Measurements from ENCODE around the gene NTHL1. TPM values are rescaled to one million over a fixed set of nuclear protein-coding genes. Genes with fewer than 3 reads are reported as not detected.

The NTHL1 gene
- total RNA-seq, 1 experiment from 2014 or later: 32.8 TPM

DNA sequence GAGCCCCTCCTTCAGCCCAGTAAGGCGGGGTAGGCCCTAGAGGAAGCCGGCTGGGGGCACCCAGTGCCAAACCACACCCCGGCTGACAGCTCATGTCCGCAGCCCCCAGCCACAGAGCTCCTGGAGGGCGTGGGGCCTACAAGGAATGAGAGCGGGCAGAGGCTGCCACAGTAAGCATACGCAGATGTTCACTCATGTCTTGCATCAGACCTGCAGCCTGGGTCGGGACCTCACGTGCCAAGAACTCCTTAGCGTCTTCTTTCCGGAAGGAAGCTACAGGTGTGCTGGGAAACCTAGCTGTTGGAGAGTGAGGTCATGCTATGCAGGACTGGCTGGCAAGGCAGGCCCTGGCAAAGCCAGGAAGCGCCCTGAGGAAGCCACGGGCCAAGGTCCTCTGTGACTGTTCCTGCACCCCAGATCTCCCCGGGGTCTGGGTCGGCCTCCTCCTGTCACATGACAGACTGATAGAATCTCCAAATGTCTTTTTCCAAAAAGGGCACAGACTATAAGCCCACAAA is 39.6 kb downstream of the NTHL1 start:
- Mint-ChIP-seq H3K27me3 (ENCODE audit: unreplicated experiment) (no peaks in the 10 kb centered on the region), H3K9me3 (ENCODE audit: low read depth, unreplicated experiment) (no peaks in the 10 kb centered on the region), H3K4me3 (ENCODE audit: low read depth, unreplicated experiment) (peak overlapping the region; percentile 89), H3K4me1 (ENCODE audit: low read depth, unreplicated experiment) (peaks cover 38% of the 10 kb centered on the region), H3K27ac (ENCODE audit: unreplicated experiment) (peak overlapping the region; percentile 40), H3K36me3 (ENCODE audit: insufficient read depth, unreplicated experiment) (peaks cover 44% of the 10 kb centered on the region)
- BruUV-seq (replicated peaks): TSS peak; percentile 78
- intact Hi-C loops (cut with micrococcal nuclease; ENCODE audit: unreplicated experiment): no loop called here
- DNase-seq: peak; percentile 66
- TF ChIP-seq, protein P1, sequence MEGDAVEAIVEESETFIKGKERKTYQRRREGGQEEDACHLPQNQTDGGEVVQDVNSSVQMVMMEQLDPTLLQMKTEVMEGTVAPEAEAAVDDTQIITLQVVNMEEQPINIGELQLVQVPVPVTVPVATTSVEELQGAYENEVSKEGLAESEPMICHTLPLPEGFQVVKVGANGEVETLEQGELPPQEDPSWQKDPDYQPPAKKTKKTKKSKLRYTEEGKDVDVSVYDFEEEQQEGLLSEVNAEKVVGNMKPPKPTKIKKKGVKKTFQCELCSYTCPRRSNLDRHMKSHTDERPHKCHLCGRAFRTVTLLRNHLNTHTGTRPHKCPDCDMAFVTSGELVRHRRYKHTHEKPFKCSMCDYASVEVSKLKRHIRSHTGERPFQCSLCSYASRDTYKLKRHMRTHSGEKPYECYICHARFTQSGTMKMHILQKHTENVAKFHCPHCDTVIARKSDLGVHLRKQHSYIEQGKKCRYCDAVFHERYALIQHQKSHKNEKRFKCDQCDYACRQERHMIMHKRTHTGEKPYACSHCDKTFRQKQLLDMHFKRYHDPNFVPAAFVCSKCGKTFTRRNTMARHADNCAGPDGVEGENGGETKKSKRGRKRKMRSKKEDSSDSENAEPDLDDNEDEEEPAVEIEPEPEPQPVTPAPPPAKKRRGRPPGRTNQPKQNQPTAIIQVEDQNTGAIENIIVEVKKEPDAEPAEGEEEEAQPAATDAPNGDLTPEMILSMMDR (IDR thresholded peaks at IDR 0.05; ENCODE audit: unreplicated experiment): no peak
- CTCF ChIA-PET: interaction anchor here (0.7 to 1.6 kb wide), 6 partner anchors 13 to 140 kb away, joined by 3 to 6 read pairs (median 4); partner anchors contain the start of genes RAB26 and RPS2

DNA sequence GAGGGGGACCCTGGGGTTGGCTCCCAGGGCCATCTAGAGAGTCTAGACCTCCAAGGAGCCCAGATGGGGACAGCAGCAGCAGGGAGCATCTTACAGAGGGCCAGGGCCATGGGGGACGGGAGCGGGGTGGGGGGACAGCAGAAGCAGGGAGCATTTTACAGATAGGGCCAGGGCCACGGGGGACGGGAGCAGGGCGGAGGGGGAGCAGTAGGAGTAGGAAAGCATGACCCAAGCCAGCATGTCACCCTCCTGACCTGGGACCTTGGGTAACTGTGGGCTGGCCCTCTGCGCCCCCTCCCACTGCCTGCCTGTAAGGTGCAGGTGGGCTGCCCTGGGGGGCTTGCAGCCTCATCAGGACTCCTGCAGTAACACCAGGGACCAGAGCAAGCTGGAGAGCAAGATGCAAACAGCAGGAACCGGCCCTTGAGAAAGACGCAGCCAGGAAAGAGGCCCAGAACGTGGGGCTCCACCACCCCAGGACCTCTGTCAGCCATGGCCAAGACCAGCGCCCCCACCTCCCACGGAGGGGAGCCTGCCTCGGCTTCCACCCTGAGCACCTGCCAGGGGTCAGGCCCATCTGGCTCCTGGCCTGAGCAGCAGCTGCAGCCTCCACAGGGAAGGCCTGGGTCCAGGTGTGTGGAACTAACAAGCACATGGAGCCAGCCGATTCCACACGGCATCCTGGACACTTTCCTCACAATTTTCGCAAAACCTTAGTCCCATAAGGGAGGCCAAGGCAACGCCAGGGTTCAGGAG is 40.4 kb downstream of the NTHL1 start:
- no TSS peak for BruUV-seq (replicated peaks)
- H3K27me3 Mint-ChIP-seq (ENCODE audit: unreplicated experiment): no peaks in the 10 kb centered on the region
- no peaks in the 10 kb centered on the region for H3K9me3 Mint-ChIP-seq (ENCODE audit: low read depth, unreplicated experiment)
- DNase-seq: no peak
- peak overlapping the region; percentile 40 for H3K27ac Mint-ChIP-seq (ENCODE audit: unreplicated experiment)
- peaks cover 45% of the 10 kb centered on the region for H3K36me3 Mint-ChIP-seq (ENCODE audit: insufficient read depth, unreplicated experiment)
- CTCF ChIA-PET: interaction anchor here (1.1 to 1.6 kb wide), 3 partner anchors 26 to 133 kb away, joined by 3 to 6 read pairs (median 3); partner anchors contain the start of gene RPS2
- H3K4me3 Mint-ChIP-seq (ENCODE audit: low read depth, unreplicated experiment): peak overlapping the region; percentile 89
- intact Hi-C loops (cut with micrococcal nuclease; ENCODE audit: unreplicated experiment): no loop called here
- H3K4me1 Mint-ChIP-seq (ENCODE audit: low read depth, unreplicated experiment): peaks cover 38% of the 10 kb centered on the region
- TF ChIP-seq, protein P1 (IDR thresholded peaks at IDR 0.05; ENCODE audit: unreplicated experiment): no peak

DNA sequence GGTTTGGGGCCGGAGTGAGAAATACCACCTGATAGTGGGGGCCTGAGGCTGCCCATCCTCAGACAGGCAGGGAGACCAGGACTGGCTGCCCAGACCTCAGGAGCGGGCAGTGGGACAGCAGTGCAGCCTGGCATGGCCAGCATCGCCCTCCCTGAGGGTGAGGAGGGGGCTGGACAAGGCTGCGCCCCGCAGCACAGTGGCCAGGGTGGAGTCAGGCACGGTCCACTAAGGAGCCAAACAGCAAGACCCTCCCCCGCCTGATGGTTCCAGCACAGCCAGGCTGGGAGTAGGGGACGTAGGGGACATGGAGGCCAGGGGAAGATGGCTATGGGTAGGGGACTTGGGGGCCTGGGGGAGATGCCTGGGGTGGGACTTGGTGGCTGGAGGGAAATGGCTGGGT is 41.3 kb downstream of the NTHL1 start:
- TF ChIP-seq, protein P1 (IDR thresholded peaks at IDR 0.05; ENCODE audit: unreplicated experiment): no peak
- no peak for DNase-seq
- intact Hi-C loops (cut with micrococcal nuclease; ENCODE audit: unreplicated experiment): no loop called here
- peak overlapping the region; percentile 10 for H3K27ac Mint-ChIP-seq (ENCODE audit: unreplicated experiment)
- peaks cover 38% of the 10 kb centered on the region for H3K4me1 Mint-ChIP-seq (ENCODE audit: low read depth, unreplicated experiment)
- peak overlapping the region; percentile 89 for H3K4me3 Mint-ChIP-seq (ENCODE audit: low read depth, unreplicated experiment)
- no peaks in the 10 kb centered on the region for H3K9me3 Mint-ChIP-seq (ENCODE audit: low read depth, unreplicated experiment)
- peaks cover 48% of the 10 kb centered on the region for H3K36me3 Mint-ChIP-seq (ENCODE audit: insufficient read depth, unreplicated experiment)
- CTCF ChIA-PET: no interaction called here
- BruUV-seq (replicated peaks): no TSS peak
- no peaks in the 10 kb centered on the region for H3K27me3 Mint-ChIP-seq (ENCODE audit: unreplicated experiment)

DNA sequence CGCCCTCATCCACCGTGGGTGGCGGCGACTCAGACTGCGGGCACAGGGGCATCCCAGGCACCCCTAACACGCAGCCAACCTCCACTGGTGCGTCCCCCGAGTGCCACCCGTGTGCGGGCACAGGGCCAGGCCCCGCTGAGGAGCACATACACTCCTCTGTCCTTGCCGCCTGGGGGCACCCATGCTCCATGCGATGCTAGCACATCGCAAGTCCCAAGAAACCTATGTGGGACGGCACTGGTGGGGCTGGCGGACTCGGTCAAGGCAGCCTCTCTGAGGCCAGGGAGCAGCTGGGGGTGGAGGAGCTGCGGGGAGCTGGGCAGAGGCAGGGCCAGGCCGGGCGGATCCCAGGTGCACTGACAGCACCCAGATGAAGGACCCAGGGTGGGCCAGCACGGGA is 42.0 kb downstream of the NTHL1 start:
- H3K4me3 Mint-ChIP-seq (ENCODE audit: low read depth, unreplicated experiment): peak overlapping the region; percentile 89

More for the DNA sequence above, 42.0 kb downstream of the NTHL1 start:
- no peaks in the 10 kb centered on the region for H3K27me3 Mint-ChIP-seq (ENCODE audit: unreplicated experiment)
- no peak for DNase-seq
- H3K36me3 Mint-ChIP-seq (ENCODE audit: insufficient read depth, unreplicated experiment): peaks cover 53% of the 10 kb centered on the region
- CTCF ChIA-PET: no interaction called here
- intact Hi-C loops (cut with micrococcal nuclease; ENCODE audit: unreplicated experiment): no loop called here
- H3K9me3 Mint-ChIP-seq (ENCODE audit: low read depth, unreplicated experiment): no peaks in the 10 kb centered on the region
- H3K27ac Mint-ChIP-seq (ENCODE audit: unreplicated experiment): peak overlapping the region; percentile 10
- H3K4me1 Mint-ChIP-seq (ENCODE audit: low read depth, unreplicated experiment): peaks cover 38% of the 10 kb centered on the region
- TF ChIP-seq, protein P1 (IDR thresholded peaks at IDR 0.05; ENCODE audit: unreplicated experiment): no peak
- BruUV-seq (replicated peaks): no TSS peak
